Glomerular endothelial cell (primary cell): ENCODE measurements around the gene DDX52. TPM values are rescaled to one million over a fixed set of nuclear protein-coding genes. Genes with fewer than 3 reads are reported as not detected.
"Not testable (repeated sequence)": the region's sequence is repeated elsewhere in the genome, so short reads cannot be mapped to it uniquely, and the experiment has no call there.

Experiments
- DNase-seq: peaks from one replicate; pipeline ENCODE4 v3.0.0-alpha.2; 2011; ENCODE audit warnings: low read depth, low spot score; ENCODE audit errors: extremely low read depth
- total RNA-seq: library from RNA; depleted of rRNA; stranded (reverse); fragments of >200 nt; gene quantifications from 2 replicates; pipeline ENCODE4 v1.2.3, GENCODE V29; 2015

DDX52 gene
- total RNA-seq, 1 donor from 2014 or later = 42.6 TPM

DNA sequence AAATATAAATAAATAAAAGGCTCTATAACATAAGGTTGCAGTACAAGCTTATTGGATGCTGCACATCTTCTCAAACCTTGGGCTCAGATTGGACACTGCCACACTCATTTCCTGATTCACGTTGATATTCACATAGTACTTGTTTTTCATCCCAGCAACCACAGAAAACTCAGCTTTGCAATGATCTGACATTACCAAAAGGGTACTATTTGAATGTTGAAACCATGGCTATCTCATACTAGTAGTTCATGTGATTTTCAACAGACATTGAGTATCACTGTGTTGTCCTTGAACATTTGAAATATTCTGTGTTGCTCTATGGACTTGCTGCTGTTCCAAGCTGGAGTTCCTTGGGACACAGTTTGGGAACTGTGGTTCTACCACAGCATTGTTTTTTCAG, 14.0 kb upstream of the DDX52 start:
- no peak for DNase-seq

DNA sequence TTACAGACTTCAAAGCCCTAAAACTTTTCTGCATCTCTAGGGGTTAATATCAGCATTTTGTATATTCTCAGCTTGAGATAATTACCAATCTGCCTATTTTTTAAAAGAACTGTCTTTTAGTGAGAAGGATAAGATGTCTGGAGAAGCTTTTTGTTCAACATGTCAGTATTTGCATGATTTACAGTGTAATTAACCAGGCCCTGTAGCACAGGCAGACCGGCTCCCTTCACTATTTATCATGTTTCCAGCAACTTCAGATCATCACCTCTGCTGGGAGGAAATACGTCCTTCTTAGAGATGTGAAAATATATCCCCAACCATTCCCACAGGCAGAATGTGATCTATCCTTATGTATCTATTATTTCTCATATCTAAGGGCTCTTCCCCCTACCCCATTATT, 8.6 kb upstream of the DDX52 start:
- no peak for DNase-seq

DNA sequence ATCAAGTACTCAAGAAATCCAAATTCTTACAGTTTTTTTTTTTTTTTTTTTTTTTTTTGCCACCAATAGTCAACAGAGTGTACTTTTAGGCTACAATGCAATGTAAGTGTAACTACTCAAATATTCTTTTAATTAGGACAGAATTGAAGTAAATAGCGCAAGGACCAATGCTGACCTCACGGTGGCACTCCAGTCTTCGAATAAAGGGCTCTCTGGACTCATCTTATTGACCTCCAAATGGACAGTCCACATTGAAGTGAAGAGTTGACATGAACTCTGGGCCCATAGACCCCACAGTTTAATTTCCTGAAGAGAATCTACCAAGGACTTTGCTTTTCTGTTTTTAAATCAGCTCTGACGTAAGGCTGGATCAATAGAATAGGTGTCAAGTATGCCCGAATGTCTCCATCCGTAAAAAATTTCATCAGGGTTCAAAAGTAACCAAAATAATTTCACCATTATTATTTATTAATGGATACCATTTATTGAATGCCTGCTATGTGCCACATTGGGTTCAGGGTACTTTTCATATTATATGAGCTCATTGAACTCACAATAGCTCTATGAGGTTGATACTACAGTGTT, 7.3 kb upstream of the DDX52 start:
- no peak for DNase-seq

DNA sequence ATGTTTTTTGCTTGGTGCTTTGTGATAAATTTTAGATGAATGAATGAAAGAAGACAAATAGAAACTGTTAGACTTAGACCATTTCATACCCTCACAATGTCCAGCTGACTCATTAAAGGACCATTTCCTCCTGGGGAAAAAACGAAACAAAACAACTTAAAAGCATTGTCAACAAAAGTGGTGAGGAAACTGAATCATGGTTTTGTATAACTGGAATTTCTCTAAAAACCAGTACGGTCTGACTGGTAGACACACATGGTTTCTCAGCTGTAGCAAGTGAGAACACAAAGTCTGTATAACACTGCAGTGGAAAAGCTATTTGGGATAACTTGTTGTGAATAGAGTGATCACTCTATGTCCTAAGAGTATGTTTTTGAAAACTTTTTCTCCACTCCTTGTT, 5.3 kb upstream of the DDX52 start:
- DNase-seq = peak; percentile 96

DNA sequence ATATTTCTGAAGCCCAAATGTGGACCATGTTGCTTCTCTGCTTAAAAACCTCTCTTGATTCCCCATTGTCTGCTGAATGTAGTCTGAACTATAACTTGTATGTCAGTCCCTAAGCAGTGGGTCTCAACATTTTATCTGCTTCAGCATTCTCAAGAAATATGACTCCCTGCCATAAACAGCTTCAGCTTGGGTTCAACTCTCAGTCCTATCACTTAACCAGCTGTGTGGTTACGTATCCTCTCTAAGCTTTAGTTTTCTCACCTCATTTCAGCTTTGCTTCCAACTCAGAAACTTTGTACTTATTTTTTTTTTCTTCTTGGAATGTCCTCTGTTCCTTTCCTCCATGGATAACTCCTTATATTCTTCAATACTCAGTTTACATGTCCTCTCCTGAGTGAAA, 4.6 kb upstream of the DDX52 start:
- no peak for DNase-seq

DNA sequence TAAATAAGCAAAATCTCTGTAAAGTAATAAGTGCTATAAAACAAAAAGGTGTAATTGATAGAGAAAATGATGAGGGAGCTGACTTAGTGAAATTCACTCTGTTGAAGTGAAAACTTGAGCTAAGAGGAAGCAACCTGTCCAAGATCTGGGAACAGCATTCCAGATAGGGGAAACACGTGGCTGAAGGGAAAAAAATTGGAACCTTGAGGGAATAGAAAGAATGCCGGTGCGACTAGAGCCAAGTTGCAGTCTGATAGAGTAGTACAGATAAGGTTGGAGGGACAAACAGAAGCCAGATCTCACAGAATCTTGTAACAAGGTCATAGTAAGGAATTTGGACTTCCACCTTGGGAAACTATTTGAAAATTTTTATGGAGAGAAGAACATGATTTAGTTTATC, 623 bp upstream of the DDX52 start:
- DNase-seq = no peak

DNA sequence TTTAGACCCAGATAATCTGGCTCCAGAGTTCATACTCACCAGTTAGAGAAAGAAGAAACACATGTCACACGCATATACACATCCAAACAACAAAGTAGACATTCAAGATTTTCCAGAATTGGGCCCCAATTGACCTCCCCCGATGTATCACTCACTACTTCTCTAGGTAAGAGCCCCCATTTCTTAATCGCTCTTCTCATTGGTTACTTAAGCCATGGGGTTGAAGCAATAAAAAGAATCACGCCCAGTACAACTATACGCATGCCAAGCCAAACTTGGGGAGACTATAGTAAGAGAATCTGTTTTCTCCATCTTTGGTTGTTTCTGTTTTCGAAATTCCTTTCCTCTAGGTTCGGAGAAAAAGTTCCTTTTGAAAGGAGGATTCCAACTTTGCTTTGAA, 565 bp downstream of the DDX52 start:
- no peak for DNase-seq

DNA sequence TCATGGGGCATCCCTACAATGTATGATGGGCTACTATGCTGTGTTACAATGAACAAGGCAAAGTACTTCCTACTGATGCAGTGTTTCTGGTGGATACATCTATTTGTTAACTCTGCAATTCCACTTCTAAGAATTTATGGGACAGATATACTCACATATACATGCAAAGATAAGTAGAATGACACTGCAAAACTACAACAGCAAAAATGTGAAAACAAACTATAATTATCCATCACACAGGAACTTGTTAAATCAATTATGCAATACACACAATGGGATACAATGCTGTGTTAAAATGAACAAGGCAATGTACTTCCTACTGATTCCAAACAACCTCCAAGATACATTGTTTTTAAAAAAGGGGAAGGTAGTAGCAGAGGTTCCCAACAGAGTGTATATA, 3.2 kb downstream of the DDX52 start:
- no peak for DNase-seq

DNA sequence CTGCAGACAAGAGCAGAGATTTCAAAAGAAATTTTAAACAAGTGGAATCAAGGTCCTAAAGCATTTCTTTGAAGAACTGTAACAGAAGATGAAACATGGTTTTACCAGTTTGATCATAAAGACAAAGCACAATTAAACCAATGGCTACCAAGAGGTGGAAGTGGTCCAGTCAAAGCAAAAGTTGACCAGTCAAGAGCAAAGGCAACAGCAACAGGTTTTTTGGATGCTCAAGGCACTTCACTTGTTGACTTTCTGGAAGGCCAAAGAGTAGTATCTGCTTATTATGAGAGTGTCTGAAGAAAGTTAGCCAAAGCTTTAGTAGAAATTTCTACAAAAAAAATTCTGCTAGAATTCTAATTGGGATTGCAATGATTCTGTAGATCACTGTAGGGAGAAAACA, 5.3 kb downstream of the DDX52 start:
- no peak for DNase-seq

DNA sequence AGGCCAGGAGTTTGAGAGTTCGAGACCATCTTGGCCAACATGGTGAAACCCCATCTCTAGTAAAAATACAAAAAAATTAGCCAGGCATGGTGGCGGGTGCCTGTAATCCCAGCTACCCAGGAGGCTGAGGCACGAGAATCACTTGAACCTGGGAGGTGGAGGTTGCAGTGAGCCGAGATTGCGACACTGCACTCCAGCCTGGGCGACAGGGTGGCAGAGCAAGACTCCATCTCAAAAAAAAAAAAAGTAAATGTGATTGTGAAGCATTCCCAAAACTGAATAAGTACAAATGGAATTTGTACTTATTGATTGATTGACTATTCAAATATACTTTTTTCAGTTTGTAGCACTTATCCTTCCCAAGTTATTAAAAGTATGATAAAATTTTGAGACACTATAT, 26.8 kb downstream of the DDX52 start:
- DNase-seq = not testable (repeated sequence)

DNA sequence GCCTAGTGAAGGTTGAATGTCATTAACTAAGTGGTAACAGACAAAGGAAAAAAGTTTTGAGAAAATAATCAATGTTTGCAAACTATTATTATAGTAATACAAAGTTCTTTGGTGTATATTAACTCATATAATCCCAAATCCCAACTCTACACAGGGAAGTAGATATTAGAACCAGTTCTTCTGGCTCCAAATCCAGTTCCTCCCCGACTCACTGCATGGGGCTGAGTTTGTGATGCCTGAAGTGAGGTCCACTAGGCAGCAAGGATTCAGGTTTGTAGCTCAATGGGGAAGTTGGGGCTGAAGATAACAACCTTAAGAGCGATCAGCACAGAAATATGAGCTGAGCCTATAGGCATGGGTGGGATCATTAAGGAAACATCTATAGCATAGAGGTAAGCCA, 28.4 kb downstream of the DDX52 start:
- no peak for DNase-seq

DNA sequence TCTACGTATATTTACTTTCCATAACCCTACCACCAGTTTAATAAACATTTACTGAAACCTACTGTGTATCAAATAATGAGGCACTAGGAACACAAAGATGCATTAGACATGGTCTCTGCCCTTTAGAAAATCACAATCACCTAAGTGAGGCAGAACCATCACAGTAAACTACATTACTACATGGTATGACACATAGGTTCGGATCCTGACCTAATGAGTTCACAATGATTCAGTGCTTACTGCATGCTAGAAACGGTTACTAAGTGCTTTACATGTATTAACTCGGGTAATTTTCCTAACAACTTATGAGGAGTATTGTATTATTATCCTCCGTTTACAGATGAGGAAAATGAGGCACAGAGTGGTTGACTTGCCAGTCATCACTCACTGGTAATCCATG, 28.9 kb downstream of the DDX52 start:
- no peak for DNase-seq

DNA sequence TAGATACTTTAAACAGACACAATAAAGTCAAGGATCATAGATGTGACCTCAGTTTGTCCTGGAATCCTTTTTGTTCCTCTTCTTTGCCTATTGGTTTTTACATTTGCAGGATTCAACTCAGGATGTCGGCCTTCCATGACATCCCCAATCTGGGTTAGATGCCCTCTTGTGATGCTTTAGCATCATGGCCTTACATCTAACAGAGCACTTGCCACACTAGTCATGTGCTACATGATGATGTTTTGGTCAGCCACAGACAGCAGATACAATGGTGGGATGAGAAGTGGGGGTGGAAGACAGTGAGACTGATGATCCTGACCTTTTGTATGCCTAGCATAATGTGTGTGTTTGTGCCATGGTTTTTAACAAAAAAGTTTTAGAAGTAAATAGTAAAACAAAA, 32.3 kb downstream of the DDX52 start:
- no peak for DNase-seq

DNA sequence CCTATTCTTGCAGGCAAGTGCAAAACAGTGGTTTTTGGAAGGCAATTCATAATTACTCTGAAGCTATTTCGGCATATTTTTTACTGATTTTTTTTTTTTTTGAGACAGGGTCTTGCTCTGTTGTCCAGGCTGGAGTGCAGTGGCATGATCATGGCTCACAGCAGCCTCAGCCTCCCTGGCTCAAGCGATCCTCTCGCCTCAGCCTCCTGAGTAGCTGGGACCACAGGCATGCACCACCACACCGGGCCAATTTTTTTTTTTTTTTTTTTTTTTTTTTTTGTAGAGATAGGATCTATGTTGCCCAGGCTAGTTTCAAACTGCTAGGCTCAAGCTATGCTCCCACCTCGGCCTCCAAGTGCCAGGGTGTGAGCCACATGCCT, 33.2 kb downstream of the DDX52 start:
- DNase-seq = not testable (repeated sequence)

DNA sequence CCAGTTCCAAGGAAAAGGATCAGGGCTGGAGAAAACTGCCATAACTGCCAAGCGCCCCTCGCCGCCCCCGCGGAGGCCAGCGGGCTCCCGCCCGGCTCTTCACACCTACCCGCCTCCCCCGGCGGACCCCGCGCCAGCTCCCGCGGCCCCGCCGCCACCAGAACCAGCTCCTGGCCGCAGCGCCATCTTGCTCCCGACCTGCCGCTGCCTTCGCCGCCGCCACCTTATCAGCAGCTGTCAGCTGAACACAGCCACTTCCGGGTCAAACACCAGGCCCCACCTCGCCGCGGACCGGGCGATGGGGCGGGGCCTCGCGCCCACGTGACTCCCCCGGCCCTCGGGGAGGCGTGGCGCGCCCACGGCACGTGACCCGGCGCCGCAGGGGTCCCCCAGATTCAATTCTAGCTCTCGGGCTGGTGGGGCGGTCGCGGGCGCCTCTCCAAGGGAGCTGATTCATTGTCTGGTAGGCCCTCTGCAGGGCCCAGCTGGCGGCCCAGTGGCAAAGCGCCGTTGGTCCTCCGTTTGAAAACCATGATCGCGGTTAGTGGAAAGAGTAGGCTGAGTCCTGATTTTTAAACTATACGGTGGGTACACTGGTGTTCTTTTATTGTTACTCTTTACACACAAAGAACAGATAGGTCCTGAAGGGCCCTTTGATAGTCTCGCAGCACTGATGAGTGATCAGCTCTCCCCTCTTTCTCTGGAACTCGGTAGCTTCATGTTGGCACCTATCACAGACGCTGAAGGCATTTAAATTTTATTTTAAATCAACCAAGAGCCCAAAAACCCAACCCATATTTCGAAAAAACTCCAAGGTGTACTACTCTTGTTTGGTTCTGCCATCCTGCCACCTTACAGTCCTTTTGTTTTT, 33.8 kb downstream of the DDX52 start, which contains the start of gene SYNRG:
Gene SYNRG (minus strand): TSS at position 249 of the 871 bp plus-strand sequence. CDS start 63 bp downstream, at position 186.
- no peak for DNase-seq

DNA sequence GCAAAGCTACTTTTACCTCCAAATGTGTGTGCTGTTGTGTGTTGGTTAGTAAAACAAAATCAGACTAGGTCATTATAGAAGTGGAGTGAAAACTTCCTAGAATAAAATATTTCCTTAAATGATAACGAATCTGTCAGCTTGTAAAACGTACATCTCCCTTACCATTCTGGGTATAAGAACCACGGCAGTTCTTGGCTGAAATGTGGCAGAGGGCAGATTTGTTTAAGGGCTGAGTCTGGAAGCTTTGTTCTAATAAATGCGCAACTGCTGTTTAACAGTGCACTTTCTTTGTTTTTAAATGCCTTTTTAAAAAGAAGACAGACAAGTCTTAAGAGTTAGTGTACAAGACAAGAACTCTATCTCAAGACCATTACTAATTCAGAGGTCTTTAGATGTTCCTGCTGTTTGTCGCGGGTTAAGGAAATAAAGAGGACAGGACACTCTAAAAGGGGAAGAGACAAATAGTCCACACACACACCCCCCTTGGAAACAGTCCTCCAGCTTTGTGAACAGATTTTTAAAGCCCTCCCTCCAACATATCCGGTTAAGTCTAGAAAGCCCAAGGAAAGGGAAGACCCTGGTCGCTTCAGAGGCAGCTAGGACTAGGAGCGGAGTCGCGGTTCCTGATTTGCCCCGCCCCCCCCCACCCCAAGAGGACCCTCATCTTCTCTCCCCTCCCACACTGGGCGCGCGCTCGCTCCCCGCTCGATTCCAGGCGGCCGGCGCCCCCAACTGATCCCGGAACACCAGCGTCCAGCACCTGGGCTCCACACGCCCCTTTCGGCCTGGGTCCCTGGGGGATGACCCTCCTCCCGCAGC, 34.7 kb downstream of the DDX52 start:
- DNase-seq = no peak

DNA sequence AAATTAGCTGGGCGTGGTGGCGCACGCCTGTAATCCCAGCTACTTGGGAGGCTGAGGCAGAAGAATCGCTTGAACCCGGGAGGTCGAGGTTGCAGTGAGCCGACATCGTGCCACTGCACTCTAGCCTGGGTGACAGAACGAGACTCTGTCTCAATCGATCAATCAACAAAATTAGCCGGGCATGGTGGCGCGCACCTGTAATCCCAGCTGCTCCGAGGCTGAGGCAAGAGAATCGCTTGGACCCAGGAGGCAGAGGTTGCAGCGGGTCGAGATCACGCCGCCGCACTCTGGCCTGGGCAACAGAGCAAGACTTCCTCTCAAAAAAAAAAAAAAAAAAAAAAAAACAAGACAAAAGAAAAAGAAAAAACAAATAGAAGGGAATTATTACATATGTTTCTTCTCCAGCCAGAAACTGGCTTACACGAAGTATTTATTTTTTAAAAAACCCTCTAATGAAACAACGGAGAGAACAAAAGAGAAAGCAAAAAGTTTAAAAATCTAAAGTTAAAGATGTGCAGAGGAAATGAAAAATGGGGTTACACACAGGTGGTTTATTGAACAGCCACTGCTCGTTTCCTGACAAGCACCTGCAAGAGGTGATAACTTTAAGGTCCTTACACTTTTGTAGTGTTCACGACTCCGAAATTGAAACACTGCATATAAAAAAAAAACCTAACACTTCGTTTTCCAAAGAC, 35.5 kb downstream of the DDX52 start:
- DNase-seq = no peak

DNA sequence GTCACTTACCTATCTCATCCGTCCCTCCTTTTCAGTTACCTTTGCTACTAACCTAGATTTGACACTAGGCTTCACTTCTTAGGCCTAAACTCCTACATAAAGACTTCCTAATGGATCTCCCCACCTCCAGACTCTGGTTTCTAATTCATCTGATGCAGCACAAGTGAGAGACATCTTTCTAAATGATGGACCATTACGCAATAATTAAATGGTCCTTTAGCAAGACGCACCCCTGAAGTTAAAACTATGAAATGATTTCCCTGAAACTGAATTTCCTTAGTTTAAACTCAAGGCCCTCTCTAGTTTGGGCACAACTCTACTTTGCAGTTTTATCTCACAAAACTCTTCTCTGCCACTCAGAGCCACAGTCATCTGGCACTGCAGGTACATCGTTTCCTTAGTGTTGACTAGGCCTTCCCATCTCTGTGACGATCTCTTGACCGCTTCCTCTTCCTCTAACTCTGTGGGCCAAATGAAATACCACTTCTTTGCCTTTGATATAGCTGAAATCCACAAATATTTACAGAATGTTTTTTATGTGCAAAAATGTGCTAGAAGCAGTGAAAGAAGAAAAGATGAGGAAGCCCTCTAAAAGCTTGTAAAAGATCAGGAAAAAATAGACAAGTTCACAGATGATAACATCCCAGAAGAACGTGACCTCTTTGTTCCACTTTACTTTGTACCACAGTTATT, 37.3 kb downstream of the DDX52 start:
- no peak for DNase-seq

DNA sequence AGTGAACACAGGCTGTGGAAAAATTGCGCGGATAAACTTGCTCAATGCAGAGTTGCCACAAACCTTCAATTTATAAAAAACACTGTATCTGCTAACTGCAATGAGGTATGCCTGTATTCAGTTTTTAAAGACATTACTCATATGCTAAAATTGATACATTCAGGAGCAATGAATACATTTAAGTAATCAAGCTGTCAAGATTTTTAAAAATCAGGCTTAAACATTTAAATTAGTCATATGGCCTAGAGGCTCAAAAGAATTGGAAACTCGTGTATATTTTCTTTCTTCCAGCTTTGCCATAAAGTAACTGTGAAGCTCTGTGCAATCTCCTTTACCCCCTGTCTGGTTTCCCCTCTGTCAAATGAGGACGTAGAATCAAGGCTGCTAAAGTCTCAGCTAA, 38.2 kb downstream of the DDX52 start:
- no peak for DNase-seq

DNA sequence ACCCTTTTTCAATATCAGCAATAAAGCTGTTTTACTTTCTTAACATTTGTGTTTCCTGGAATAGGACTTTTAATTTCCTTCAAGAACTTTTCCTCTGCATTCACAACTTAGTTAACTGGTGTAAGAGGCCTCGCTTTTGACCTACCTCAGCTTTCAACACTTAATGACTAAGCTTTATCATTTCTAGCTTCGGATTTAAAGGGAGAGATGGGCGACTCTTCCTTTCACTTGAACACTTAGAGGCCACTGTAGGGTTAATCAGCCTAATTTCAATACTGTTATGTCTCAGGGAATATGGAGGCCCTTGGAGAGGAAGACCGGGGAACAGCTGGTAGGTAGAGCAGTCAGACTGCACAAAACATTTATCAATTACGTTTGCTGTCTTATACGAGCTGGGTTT, 38.7 kb downstream of the DDX52 start:
- DNase-seq = no peak
